D341Med (cell line): ENCODE measurements around the gene TMC8.

Source experiments
- DNase-seq: peaks from one replicate; pipeline ENCODE4 v3.0.0; 2012; ENCODE audit warnings: low spot score

Gene TMC8

DNA sequence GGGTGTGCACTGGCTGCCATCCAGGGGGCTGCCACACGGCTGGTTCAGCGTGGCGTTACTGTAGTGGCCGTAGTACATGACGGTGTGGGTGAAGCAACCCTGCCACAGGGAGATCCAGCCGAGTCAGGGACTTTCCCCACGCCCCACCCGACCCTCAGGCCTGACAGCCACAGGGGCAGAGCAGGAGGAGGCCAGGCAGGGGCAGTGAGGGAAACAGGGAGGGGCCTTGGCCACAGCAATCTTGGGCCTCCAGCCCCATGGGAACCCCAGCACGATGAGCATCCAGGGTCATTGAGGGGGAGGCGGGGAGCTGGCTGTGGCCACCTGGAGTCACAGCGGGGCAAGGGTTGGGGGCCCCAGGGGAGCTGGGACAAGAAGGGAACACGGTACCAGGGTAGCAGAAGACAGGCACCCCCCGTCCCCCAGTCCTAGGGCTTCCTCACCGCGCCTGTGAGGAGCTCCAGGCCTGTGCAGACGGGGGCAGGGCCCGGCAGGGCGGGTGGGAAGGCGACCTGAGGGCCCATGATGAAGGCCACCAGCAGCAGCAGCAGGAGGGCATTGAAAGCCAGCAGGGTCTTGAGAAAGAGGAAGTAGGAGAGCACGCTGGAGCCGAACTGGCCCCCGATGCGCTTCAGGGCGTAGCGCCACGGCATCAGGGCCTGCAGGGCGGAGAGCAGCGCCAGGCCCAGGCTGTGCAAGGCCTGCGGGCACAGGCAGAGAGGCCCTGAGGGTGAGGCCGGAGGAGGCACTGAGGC, 6.3 kb upstream of the TMC8 start:
- no peak for DNase-seq

- DNase-seq, result no peak
Observed at GRCh38 chr17:78124836-78125137, 5.8 kb upstream of the TMC8 start.

DNA sequence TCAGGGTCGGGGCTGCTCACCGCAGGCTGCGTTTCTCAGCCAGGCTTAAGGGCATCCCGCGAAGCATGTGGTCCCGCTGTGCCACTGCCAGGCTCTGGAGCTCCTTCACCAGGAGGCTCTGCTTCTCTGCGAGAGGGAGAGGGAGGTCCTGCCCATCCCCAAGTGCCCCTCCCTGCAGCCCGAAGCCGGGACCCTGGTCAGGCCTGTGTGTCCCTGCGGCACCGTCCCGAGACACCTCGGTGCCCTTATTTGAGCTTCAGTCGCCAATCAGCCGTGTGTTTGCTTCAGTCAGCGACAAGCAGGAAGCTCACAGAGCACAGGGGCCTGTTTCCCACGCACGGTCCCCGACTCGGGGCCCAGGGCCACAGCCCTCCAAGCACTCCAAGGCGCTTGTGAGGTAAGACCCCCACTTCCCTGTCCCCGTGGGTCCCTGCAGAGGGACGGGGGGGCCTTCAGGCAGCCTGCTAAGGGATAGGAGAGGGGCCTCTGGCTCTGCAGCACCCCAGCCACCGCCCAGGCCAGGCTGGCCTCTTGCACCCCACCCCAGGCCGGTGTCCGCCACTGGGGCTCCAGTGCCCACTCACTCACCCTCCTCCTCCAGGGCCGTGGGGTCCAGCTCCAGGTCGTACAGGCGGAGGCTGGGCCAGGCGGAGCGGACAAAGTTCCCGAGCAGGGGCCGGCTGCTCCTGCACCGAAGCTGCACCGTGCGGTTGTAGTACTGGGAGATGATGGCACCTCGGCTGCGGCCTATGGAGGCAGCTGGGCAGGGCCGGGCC, 5.2 kb upstream of the TMC8 start:
- no peak for DNase-seq

DNA sequence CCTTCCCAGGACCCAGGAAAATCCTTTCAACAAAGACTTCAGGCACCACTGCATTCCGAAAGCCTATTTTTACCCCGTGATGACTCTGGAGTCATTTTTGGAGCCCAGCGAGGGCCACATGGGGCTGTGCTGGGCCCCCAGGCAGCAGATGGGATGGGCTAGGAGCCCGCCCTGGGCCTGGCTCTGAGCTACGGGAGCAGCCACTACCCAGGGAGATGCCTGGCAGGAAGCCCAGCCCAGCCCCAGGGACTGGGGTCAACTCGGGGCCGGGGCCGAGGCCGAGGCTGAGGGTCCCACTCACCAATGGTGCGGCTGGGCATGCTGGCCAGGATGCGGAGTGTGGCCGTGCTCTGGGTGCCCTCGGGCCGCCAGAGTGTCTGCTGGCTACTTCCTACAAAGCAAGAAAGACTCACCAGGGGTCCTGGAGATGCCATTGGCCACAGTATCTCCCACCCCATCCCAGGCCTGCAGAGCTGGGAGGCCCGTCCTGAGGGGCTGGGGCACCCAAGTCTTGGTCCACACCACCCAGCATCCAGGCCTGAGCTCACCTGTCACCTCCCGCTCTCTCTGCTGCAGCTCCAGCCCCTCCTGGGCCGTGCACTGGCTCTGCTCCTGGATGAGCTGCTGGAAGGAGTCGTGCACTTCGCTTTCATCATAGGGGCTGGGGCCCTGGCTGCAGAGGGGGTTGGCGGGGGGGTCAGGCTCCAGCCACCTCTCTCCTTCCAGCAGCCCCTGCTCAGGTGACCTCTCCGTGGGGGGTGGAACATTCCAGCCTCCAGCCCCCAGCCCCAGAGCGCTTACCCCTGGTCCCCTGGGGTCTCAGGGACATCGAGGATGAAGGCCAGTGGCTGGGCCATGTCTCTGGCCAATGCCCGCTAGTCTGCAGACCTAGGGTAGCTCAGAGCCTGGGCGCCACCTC, 4.3 kb upstream of the TMC8 start:
- DNase-seq, result no peak

GRCh38 chr17:78126895-78127238, 3.7 kb upstream of the TMC8 start:
- no peak for DNase-seq

DNA sequence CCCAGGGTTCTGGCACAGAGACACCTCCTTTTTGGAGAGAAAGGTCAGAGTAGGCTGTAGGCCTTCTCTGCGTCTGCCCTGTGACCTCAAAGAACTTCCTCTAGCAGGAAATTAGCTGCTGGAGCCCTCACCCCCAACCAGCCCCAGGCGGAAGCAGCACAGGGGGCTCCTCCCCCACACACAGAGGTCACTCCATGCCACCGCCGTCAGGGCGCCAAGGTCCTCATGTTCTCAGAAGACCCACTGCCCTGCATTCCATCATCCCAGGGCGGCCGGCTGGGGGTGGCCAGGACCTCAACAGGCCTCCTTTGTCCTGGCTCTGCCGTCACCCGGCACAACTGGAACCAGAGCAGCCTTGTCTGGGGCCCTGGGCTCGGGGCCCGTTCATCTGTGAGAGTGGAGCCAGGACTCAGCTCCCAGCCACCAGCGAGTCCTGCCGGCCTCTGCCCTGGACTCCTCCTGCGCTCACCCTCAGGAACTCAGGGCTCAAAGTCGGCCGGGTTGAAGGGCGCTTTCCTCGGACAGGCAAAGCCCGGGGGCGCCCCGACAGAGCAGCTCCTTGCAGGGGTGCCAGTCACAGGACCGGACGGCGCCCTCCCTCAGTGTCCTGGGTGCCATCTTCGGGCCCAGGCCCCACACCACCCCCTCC, 3.2 kb upstream of the TMC8 start:
- no peak for DNase-seq

- no peak for DNase-seq
Observed at GRCh38 chr17:78127888-78128550, 2.6 kb upstream of the TMC8 start.

DNA sequence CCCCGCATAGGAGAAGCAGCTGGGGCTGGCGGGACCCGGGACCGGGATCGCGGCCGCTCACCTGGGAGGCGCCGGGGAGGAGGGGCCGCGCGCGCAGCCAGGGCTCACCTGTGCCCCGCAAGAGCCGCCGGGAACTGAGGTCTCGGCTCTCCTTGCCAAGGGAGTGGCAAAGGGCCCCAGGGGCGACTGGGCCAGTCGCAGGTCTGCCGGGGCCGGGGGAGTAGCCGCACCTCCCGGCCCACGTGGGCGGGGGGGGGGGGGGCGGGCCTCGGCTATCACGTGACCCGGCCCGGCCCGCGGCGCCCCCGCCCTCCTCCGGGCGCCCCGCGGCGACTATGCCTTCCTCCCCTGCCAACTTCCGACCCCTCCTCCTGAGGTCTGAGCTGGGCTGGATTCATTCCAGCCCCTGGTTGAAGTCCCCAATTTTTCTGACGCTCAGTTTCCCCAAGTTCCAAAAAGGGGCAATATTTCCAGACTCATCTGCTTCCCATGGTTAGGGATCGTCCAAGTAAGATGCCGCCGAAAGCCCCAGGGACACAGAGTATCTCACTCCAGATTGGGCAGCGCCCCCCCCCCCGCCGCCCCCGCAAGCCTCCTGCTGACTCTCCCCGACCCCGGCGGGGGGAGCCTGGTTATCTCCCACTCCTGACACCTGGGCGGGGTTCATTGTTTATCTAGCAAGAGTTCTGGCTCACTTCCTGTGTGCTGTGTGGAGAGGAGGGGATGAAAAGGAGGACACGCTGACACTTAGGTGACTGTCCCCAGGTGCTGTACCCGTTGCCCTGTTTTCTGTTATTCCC, 1.8 kb upstream of the TMC8 start, which contains the start of gene TMC6:
Gene TMC6 (minus strand): TSS at position 205 of the 800 bp plus-strand sequence. CDS start 1,923 bp downstream, outside the sequence.
- peak; percentile 89 for DNase-seq

GRCh38 chr17:78129351-78130089, 1.1 kb upstream of the TMC8 start:
- DNase-seq, result no peak

- DNase-seq, result no peak
Observed at GRCh38 chr17:78130090-78130436, 508 bp upstream of the TMC8 start.

GRCh38 chr17:78131172-78132083, 857 bp downstream of the TMC8 start:
- DNase-seq, result peak; percentile 75

GRCh38 chr17:78132084-78132676, 1.6 kb downstream of the TMC8 start:
- no peak for DNase-seq

DNA sequence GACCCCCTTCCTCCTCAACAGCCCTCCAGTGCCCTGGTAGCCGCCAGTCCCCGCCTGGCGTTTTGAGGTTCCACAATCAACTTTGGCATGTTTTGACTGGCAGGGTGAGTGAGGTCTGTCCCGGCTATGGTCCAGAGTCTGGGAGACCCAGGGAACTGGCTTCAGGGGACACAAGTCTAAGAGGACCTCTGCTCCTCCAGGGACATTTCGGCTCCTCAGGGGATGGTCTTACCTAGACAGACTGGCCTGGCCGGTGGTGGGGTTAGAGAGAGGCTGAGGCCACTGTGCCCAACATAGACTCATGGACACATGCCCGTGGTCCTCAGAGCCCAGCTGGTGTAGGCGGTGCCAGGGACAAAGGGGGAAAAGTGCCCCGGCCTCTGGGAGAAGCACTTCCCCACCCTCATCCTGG, 2.2 kb downstream of the TMC8 start:
- no peak for DNase-seq

- DNase-seq, result no peak
Observed at GRCh38 chr17:78133179-78133951, 2.8 kb downstream of the TMC8 start.

DNA sequence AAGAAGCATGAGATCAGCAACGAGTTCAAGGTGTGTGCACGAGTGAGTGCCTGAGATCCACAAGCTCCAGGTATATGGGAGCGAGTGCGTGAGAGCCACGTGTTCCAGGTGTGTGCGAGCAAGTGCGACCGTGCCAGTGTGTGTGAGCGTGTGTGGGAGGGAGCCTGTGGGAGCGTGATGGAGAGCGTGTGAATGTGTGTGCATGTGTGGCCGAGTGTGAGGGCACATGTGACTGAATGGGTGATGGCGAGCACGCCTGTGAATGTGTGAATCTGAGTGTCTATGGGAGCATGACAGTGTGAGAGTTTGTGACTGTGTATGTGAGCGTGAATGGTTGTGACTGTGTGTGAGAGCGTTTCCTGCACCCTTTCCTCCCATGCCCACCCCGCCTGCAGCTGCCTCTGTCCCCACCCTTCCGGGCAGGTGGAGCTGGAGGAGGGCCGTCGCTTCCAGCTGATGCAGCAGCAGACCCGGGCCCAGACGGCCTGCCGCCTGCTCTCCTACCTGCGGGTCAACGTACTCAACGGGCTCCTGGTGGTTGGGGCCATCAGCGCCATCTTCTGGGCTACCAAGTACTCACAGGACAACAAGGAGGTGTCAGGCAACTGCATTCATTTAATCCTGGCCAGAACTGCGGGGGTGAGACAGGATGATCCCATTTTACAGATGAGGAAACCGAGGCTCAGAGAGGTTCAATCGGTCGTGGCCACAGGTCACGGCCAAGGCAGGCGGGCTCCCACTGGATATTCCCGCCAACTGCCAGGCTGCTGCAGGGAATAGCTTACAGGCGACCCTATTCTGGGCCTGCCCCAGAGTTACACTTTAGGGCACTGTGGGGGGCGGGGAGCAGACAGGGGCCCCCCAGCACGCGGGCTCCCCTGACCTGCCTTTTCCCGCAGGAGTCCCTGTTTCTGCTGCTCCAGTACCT, 3.7 kb downstream of the TMC8 start:
- DNase-seq, result peak; percentile 75

DNA sequence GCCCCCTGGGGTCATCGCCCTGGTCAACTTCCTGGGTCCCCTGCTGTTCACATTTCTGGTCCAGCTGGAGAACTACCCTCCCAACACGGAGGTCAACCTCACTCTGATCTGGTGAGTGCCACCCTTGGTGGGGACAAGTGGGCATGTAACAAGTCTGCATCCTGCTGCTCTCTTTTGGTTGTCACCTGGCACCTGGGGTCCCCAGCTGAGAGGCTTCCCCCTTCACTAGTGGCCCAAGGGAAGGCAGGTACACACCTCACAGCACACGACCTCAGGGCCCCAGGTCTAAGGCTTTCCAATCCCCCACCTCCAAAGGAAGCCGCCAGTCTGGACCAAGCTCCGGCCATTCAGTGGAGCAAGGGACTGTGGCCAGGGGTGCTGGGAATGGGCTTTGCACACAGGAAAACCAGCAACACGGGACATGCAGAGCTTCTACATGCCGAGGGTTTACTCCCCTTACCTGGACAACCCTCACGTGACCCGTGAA, 4.4 kb downstream of the TMC8 start:
- DNase-seq, result no peak
